ENCODE measurements around the gene APCDD1L.

Gene APCDD1L

DNA sequence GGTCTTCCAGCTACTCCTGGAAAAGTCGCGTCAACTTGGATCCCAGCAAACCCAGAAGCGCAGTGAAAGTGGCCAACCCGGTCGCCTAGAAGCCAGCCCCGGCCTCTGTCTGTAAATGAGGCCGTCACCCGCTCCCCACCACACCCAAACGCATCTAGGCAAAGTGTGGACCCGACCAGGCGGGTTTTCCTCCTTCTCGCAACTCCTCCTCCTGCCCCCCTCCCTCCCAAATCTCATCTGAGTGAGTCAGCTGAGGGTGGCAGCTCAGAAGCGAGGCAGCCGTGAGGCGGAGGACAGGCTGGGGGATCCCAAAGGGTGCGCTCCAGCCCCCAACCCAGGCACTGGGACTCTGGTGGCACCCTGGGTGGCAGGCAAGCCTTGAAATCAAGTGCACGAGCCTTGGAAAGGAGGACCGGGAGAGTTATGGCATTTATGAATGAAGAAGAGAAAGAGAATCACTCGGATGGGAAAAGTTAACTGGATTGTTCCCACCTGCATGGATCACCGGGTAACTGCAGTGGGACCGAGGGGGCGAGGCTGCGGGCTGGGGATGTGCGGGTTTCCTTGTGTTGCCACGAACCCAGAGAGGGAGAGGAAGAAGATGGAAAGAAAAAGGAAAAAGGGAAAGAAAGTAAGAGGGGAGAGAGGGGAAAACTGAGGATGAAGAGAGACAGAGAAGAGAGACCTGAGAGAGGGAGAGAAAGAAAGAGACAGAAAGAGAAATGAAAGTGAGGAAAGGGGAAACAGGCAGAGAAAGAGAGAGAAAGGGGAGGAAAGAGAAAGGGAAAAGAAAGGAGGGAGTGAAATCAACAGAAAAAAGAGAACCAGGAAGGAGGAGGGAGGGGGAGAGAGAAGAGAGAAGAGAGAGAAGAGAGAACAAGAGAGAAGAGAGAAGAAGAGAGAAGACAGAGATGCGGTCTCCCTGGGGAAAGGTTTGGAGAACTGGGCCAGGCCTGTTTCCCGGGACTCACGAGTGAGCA is at the start of gene APCDD1L:
APCDD1L (minus strand) TSS at position 167 of the 980 bp plus-strand sequence. CDS start 692 bp downstream, outside the sequence.
- H3K27ac ChIP-seq = no peak within 1 kb of the TSS
- DNase-seq (ENCODE audit: low read depth, low spot score) = peak; percentile 39

DNA sequence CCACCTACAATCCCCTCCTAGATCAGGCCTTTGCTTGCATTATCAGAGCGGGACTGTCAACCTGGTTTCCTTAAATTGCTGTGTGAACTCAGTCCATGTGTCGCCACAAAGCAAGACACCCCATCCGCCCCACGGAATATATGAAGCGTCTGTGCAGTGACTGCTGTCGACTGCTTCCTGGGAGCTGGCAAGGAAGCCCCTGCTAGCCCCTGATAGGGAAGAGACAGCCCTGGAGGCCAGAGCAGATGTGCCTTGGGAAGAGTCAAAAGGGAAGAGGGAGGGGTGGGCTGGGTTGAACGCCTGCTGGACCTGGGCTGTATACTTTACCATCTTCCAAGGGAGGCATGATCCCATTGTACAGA is 44.1 kb upstream of the APCDD1L start:
- H3K27ac ChIP-seq = no peak overlapping the region
- DNase-seq (ENCODE audit: low read depth, low spot score) = no peak

DNA sequence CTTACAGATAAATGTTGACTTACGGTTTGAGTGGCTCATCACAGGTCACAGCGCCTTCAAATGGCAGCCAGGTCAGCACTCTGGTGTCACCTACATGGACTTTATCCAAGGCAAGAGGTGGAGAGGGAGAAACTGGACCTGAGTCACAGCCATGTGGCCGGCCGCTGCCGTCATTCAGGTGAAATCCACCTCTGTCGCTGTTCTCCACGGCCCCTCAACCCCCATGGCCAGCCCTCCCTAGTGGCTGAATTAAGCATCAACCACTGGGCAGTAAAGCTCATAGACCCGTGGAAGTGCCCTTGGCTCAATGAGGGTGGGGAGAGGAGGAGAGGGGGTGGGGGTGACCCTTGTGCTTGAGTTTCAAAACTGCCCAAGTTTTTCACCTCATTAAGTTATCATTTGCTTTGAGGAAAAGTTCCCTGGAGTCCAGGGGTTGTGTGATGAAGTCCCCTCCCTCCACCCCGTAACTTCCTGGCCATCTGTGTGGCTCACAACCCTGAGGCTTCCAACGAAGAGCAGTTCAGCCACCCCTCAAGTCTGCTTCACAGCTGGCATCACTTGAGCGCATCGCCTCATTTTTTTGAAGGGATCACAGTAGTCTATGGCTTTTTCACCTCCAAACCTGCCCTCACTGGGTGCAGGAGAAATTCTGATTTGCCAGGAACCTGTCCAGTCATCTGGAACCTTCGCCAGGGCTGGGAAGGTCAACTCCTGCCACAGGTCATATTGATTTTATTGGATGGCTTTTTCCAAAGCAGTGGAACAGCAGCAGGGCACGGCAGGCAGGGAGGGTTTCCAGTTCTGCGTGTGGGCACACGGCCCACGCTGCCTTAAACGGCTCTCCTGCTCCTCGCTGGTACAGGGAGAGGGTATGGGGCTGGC is 43.5 kb upstream of the APCDD1L start:
- no peak overlapping the region for H3K27ac ChIP-seq
- no peak for DNase-seq (ENCODE audit: low read depth, low spot score)

- H3K27ac ChIP-seq = no peak overlapping the region
Observed at GRCh38 chr20:58557733-58558342, 42.6 kb upstream of the APCDD1L start.

DNA sequence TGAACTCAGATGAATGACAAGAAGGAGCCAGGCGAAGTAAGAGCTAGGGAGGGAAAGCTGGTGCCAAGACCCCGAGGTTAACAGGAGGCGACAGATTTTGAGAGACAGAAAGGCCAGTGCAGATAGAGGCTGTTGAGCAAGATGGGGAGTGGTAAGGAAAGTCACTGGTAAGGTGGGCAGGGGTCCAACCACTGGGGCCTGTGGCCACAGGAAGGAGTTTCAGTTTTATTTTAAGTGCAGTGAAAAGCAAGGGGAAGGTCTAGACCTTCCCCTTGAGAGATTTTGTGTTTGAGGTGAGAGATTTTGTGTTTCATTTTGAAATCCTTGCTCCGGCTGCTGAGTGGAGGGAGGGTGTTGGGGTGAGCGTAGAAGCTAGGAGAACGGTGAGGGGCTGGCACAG is 41.8 kb upstream of the APCDD1L start:
- no peak overlapping the region for H3K27ac ChIP-seq
- DNase-seq (ENCODE audit: low read depth, low spot score) = no peak

More at GRCh38 chr20:58557733-58558342, 42.6 kb upstream of the APCDD1L start:
- no peak for DNase-seq (ENCODE audit: low read depth, low spot score)

DNA sequence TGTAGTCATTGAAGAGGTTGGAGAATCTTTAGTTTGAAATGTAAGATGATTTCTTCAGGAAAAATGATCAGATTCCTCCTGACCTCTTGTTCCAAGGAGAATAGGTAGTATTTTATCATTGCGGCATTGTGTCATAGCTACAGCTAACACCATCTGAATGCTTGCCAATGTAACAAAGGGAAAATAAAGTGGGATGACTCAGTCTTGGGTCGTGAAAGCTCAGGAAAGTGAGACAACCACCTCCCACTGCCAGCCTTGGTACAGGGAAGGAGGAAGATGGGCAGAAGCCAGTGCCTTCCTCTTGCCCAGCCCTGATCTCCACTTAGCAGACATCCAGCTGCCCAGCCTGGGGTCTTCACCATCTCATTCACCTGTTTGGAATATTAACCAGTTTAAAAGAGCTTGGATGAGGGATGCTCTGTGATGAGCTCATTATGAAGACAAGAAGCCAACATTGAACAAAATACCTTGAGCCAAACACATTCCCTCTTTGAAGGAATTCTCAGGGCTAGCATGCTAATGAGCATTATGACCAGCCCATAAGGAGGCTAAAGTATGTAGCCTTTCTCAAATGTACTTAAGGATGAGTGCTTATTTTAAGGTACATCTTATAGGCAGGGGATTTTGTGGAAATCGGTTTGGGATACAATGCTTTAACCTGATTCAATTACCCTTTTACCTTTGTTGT is 40.0 kb upstream of the APCDD1L start:
- peak; percentile 59 for DNase-seq (ENCODE audit: low read depth, low spot score)

GRCh38 chr20:58554541-58554940 is 39.3 kb upstream of the APCDD1L start:
- no peak overlapping the region for H3K27ac ChIP-seq
- no peak for DNase-seq (ENCODE audit: low read depth, low spot score)

More for the DNA sequence above, 40.0 kb upstream of the APCDD1L start:
- H3K27ac ChIP-seq = no peak overlapping the region

- H3K27ac ChIP-seq = no peak overlapping the region
- DNase-seq (ENCODE audit: low read depth, low spot score) = no peak
Observed at GRCh38 chr20:58553841-58554240, 38.6 kb upstream of the APCDD1L start.

DNA sequence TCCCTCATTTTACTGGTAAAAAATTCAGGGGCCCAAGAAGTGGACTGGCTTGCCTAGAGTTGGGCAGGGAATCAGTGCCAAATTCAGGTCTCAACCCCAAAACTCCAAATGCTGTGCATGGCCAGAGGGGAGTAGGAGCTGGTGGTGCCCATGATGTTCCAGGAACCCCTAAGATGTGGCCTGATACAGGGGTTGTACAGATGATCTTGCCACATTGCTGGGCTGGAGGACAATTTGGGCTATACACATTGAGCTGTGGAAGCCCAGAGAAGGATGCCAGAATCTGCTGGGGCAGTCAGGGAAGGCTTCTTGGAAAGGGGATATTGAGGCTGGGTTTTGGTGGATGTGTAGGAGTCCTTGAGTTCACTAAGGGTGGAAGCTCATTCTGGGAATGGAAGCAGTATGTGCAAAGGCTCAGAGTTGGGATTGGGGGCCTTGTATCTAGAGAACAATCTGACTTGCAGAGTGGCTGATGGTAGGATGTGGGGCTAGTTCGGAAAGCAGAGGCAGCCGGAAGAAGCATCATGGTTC is 38.0 kb upstream of the APCDD1L start:
- H3K27ac ChIP-seq = no peak overlapping the region
- no peak for DNase-seq (ENCODE audit: low read depth, low spot score)

GRCh38 chr20:58552366-58552934 is 37.3 kb upstream of the APCDD1L start:
- DNase-seq (ENCODE audit: low read depth, low spot score) = no peak
- no peak overlapping the region for H3K27ac ChIP-seq

DNA sequence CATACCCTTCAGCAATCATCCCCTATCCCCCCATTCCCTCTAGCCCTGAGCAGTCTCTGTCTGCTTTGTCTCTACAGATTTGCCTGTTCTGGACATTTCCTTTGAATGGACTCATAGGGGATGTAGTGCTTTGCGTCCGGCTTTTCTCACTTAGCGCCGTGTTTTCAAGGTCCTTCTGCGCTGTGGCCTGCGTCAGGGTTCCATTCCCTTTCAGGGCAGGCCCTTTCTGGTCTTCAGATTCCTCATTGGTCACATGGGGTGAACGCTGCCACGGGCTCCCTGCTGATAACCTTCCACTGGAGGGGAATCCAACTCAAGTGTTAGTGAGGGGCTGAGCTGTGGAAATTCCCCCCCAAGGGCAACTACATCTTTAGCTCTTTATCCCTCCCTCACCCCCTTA is 36.4 kb upstream of the APCDD1L start:
- H3K27ac ChIP-seq = no peak overlapping the region
- no peak for DNase-seq (ENCODE audit: low read depth, low spot score)

DNA sequence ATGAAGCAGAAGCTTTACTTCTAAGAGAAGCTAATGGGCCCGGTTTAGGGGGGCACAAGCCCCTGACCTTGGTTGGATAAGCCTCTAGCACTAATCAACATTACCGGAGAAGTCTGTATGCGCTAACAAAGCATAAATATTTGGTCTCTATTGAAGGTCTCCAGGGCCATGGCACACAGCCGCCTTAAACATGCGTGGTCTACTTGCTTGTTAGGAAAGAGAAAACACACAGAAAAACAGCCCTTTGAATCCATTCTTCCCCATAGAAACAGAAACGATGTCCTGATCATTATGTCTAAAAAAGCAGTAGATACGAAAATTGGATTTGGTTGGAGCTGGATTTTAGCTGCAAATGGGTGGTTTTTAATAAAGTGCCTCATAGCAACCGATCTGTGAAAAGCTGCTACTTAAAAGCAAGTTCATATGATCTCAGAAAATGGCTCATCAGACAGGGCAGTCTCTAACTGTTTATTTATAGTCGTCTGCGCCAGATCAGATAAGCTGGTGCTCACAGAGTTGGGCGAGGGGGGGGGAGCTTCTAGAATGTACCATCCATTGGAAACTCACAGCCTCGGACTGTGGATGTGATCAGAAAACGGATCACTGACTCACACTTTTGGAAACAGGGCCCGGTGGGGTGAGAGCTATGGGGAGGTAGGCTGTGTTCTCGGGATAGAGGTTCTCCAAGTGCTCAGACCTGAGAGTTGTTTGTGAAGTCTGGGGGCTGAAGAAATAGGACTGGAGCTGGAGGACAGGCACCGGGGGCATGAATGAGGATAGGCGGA is 35.3 kb upstream of the APCDD1L start:
- DNase-seq (ENCODE audit: low read depth, low spot score) = peak; percentile 16
- H3K27ac ChIP-seq = no peak overlapping the region

DNA sequence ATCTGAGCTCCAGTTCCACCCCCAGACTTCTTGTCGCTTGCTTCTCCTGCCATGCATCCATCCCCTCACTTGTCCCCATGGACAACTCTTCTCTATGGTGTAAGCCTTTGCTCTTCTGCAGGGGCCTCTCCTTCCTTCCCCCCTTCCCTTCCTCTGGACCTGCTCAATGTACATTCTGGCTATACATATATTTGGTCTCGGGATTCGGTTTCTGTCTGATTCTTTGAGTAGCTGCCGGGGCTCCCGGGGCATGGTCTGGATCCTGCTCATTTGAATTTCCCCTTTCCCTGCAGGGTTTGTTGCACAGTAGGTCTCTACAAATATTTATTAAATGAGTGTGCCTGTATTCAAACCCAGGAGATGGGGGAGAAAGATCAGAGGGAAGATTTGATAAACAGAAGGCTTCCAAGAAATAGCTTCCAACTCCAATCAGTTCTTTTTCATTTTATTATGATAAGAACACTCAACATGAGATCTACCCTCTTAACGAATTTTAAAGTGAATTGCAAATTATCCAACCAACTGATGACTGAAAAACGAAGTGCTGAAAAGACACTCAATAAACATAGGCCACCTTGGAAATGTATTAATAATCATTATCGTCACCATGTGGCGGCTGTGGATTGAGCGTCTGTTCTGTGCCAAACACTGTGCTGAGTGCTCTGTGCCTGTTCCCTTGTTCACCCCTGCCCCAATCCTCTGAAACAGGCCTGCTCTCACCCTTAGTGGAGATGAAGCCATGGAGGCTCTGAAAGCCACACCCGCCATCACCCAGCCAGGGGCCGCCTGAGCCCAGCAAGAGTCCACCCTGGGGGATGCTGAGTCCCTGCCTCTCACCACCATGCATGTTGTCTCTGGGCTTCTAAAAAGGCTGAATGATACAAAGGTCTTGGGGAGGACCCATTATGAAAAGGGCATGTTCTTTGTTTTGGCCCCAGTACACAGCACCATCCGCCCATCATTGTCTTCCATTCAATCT is 34.3 kb upstream of the APCDD1L start:
- H3K27ac ChIP-seq = no peak overlapping the region

GRCh38 chr20:58547623-58548475 is 32.6 kb upstream of the APCDD1L start:
- H3K27ac ChIP-seq = no peak overlapping the region

More for the DNA sequence above, 34.3 kb upstream of the APCDD1L start:
- no peak for DNase-seq (ENCODE audit: low read depth, low spot score)

DNA sequence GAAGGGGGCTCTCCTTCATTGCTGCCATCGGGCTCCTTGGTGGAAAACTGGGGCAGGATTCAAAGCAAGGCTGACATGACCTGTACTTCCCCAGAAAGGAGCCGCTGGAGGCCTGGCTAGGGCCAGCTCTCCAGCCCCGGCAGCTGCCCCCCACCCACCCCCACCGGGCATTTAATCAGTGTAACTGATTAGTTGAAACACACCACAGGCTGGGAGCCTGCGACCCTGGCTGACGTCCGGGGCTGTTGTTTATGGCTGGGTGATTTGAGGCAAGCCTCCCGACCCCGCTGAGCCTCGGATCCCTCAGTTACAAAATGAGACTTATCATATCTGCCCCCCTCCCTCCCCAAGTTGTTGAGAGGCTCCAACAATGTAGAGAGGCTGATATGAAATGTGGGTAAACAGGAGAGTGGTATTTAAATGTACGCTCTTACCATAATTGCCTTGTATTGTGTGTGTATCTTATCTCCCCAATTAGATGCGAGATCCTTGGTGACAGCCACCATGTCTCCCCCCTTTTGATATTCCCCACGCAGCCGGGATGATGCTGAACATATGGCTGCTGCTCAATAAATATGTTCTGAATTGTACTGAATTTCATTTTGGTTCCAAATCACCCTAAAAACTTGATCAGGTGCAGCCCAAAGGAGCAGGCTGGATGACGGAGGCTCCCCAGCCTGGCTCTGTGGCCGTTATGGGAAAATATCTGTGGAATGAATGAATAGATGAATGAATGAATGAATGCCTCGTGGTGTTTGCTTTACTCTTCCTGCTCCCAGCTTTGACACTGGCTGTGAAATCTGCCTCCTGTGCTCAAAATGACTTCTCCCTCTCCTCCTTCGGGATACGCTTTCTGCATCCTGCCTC is 31.8 kb upstream of the APCDD1L start:
- no peak for DNase-seq (ENCODE audit: low read depth, low spot score)
- H3K27ac ChIP-seq = no peak overlapping the region

More at GRCh38 chr20:58547623-58548475, 32.6 kb upstream of the APCDD1L start:
- no peak for DNase-seq (ENCODE audit: low read depth, low spot score)

GRCh38 chr20:58546416-58546711 is 31.2 kb upstream of the APCDD1L start:
- DNase-seq (ENCODE audit: low read depth, low spot score) = no peak
- no peak overlapping the region for H3K27ac ChIP-seq
